Naive thymus-derived CD4-positive, alpha-beta T cell (primary cell): Measurements from ENCODE around the gene AGAP1. TPM values are rescaled to one million over a fixed set of nuclear protein-coding genes. Genes with fewer than 3 reads are reported as not detected.

Experiments used
- ATAC-seq: fragments of 150-1000 bp; cut with Tn5 transposase; 2 replicates; pipeline ENCODE4 v1.10.0; 2021; ENCODE audit warnings: mild to moderate bottlenecking, moderate library complexity
- CTCF ChIA-PET: fragments of 350-600 bp; sonication (Branson Sonifier 250); formaldehyde crosslinking; loops from one replicate; lab custom pipeline; 2021; ENCODE audit warnings: antibody characterized with exemption; lab: Charles Lee
- POLR2A ChIA-PET: fragments of 350-600 bp; sonication (Branson Sonifier 250); formaldehyde crosslinking; loops from one replicate; lab custom pipeline; 2021; ENCODE audit warnings: antibody characterized with exemption, inconsistent platforms; lab: Charles Lee
- DNase-seq, 9 donors: peaks; one replicate each; pipeline versions ENCODE4 v3.0.0 to v3.0.0-alpha.2; 2020 to 2022; ENCODE audit warnings: mixed read lengths in 1 of 9
- H3K27ac ChIP-seq: one replicate; pipeline ENCODE4 v1.7.0; 2013; ENCODE audit warnings: mild to moderate bottlenecking, low read depth, low read length, moderate library complexity
- H3K27me3 ChIP-seq, 2 donors: one replicate each; pipeline ENCODE4 v1.7.0; 2013; ENCODE audit warnings: low read length in 2 of 2, mild to moderate bottlenecking in 2 of 2, moderate library complexity in 2 of 2; ENCODE audit not compliant: control insufficient read depth in 2 of 2, insufficient read depth in 2 of 2
- H3K36me3 ChIP-seq, 3 experiments: 1 replicate in 2 of 3; 2 replicates in 1 of 3; pipeline ENCODE4 v1.7.0; 2013; ENCODE audit warnings: low read length in 3 of 3, mild to moderate bottlenecking in 3 of 3, moderate library complexity in 1 of 3; ENCODE audit not compliant: insufficient read depth in 3 of 3, control insufficient read depth in 2 of 3
- H3K4me1 ChIP-seq, 2 donors: one replicate each; pipeline ENCODE4 v1.7.0; 2013; ENCODE audit warnings: low read length in 2 of 2, mild to moderate bottlenecking in 2 of 2, moderate library complexity in 1 of 2; ENCODE audit not compliant: control insufficient read depth in 2 of 2, insufficient read depth in 2 of 2
- H3K4me3 ChIP-seq: 2 replicates; pipeline ENCODE4 v1.7.0; 2013; ENCODE audit warnings: mild to moderate bottlenecking, low read length
- H3K9me3 ChIP-seq, 3 experiments: 1 replicate in 2 of 3; 2 replicates in 1 of 3; pipeline ENCODE4 v1.7.0; 2013; ENCODE audit warnings: low read length in 3 of 3; ENCODE audit not compliant: control insufficient read depth in 2 of 3
- H3K27ac Mint-ChIP-seq, 9 donors: one replicate each; pipeline ENCODE4 v1.8.0; 2020 to 2022; ENCODE audit warnings: mixed read lengths in 9 of 9, mild to moderate bottlenecking in 8 of 9, moderate library complexity in 5 of 9, inconsistent platforms in 2 of 9
- H3K27me3 Mint-ChIP-seq, 5 donors: one replicate each; pipeline ENCODE4 v1.8.0; 2021 to 2022; ENCODE audit warnings: mixed read lengths in 5 of 5, mild to moderate bottlenecking in 1 of 5
- H3K36me3 Mint-ChIP-seq, 5 donors: one replicate each; pipeline ENCODE4 v1.8.0; 2020 to 2022; ENCODE audit warnings: mixed read lengths in 5 of 5, mild to moderate bottlenecking in 3 of 5, inconsistent platforms in 1 of 5
- H3K4me1 Mint-ChIP-seq, 7 donors: one replicate each; pipeline ENCODE4 v1.8.0; 2020 to 2022; ENCODE audit warnings: mixed read lengths in 7 of 7, mild to moderate bottlenecking in 3 of 7, inconsistent platforms in 1 of 7
- H3K4me3 Mint-ChIP-seq, 10 donors: one replicate each; pipeline ENCODE4 v1.8.0; 2020 to 2022; ENCODE audit warnings: mild to moderate bottlenecking in 10 of 10, mixed read lengths in 10 of 10, moderate library complexity in 6 of 10, inconsistent platforms in 2 of 10
- H3K9me3 Mint-ChIP-seq, 11 donors: one replicate each; pipeline ENCODE4 v1.8.0; 2020 to 2022; ENCODE audit warnings: mixed read lengths in 11 of 11, mild to moderate bottlenecking in 4 of 11, inconsistent platforms in 1 of 11, moderate library complexity in 1 of 11
- intact Hi-C, 2 donors: fragments of 100-400 bp; cut with micrococcal nuclease; formaldehyde crosslinking; loops; one replicate each; pipeline ENCODE4 v1.15.1; 2023
- polyA plus RNA-seq, 2 donors: library from polyadenylated mRNA; unstranded; fragments of 300-500 nt; fragmentation: Illumina TruSeq; gene quantifications; one replicate each; pipeline ENCODE4 v1.2.3, GENCODE V29; 2021
- total RNA-seq, 6 experiments: library from RNA in 5 of 6; stranded (reverse) in 5 of 6; gene quantifications; 1 replicate in 5 of 6; 2 replicates in 1 of 6; pipeline ENCODE4 v1.2.3 and lab custom pipeline; 2021 to 2026

AGAP1 gene
- total and polyA plus RNA-seq, 7 experiments from 2014 or later: 0.35 to 9.6 (median 0.85) TPM; not detected in 2

DNA sequence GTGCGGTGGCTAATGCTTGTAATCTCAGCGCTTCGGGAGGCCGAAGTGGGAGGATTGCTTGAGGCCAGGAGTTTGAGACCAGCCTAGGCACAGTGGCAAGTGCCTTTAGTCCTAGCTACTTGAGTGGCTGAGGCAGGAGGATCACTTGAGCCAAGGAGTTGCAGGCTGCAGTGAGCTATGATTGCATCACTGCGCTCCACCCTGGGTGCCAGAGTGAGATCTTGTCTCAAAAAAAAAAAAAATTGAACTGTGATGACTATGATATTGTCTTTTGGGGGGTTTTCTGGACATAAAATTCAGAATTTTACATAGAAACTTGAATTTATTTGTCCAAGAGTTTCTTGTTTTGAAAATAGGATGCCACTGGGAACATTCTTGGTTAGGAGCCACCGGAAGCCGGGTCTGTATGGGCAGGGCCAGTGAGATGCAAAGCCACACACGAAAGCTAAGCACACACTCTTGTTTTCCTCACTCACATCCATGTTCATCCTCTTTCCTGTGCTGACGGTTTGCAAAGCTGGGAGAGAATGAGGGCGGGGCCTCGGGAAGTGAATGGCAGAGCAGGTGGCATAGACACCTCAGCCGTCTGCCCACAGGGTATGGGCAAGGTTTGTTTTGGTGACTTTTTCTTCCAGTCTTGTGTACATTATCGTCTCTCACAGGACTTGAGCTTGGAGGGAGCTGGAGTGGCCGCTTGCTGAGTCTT, 12.6 kb downstream of the AGAP1 start:
- Mint-ChIP-seq H3K4me1 (peaks cover 0 to 13% (median 7%) of the 10 kb centered on the region in 7 donors), H3K9me3 (peaks cover 0 to 8% (median 1%) of the 10 kb centered on the region in 11 donors), H3K36me3 (peaks cover 0 to 5% (median 0%) of the 10 kb centered on the region in 5 donors), H3K27ac (no peak overlapping the region), H3K27me3 (peaks cover 33 to 63% (median 46%) of the 10 kb centered on the region in 5 donors), H3K4me3 (no peak overlapping the region)
- ChIA-PET POLR2A (no interaction called here), CTCF (no interaction called here)
- Histone ChIP-seq H3K27ac (no peak overlapping the region), H3K27me3 (no peaks in the 10 kb centered on the region), H3K9me3 (no peaks in the 10 kb centered on the region), H3K4me3 (no peak overlapping the region), H3K4me1 (peaks cover 0 to 5% of the 10 kb centered on the region in 2 donors), H3K36me3 (no peaks in the 10 kb centered on the region)
- no peak for DNase-seq
- intact Hi-C loops: no loop called here
- ATAC-seq: no peak

DNA sequence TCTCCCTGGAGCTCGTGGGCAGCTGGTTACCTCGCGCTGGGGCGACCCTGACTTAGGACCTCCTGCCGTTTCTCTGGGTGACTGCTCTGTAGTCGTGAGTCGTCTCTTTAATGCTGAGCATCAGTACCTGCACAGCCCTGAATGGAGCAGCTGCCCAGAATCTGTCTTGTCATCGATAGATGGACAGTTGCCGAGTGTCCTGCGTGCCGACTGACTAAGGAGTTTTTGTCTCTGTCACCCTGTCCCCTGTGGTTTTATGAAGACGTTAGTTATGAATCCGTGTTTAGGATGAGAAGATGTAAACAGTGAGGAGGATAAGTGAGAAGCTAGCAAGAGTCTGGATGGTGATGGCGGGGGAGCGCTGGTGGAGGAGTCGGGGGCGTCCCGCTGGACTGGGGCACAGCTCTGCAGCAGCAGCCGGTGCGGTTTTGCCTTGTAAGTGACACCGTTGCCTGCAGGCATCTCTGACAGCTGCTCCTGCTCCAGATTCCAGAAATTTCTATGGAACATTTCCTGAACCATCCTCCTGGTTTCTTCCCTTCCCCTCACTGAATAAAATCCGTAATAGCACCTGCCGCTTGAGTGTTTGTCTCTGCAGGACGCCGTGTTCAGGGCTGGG, 13.3 kb downstream of the AGAP1 start:
- ATAC-seq (no peak), DNase-seq (no peak)
- no peaks in the 10 kb centered on the region for H3K27me3 ChIP-seq
- CTCF ChIA-PET: no interaction called here
- Mint-ChIP-seq H3K27ac (no peak overlapping the region), H3K4me1 (peaks cover 0 to 6% (median under 1%) of the 10 kb centered on the region in 7 donors), H3K9me3 (peaks cover 0 to 8% (median 1%) of the 10 kb centered on the region in 11 donors), H3K36me3 (peaks cover 0 to 5% (median 0%) of the 10 kb centered on the region in 5 donors), H3K27me3 (peaks cover 28 to 56% (median 40%) of the 10 kb centered on the region in 5 donors), H3K4me3 (no peak overlapping the region)
- H3K4me3 ChIP-seq: no peak overlapping the region
- no peaks in the 10 kb centered on the region for H3K9me3 ChIP-seq
- H3K4me1 ChIP-seq: peaks cover 0 to under 1% of the 10 kb centered on the region in 2 donors
- H3K27ac ChIP-seq: no peak overlapping the region
- intact Hi-C loops: no loop called here
- H3K36me3 ChIP-seq: no peaks in the 10 kb centered on the region
- POLR2A ChIA-PET: no interaction called here

DNA sequence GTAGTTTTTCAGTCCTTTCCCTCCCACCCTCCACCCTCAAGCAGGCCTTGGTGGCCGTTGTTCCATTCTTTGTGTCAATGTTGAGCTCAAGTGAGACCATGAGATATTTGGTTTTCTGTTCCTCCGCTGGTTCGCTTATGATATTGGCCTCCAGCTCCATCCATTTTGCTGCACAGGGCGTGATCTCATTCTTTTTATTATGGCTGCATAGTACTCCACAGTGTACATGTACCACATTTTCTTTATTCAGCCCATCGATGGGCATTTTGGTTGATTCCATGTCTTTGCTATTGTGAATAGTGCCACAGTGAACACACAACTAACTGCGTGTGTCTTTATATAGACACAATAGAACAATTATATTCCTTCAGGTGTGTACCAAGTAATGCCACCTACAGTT, 14.1 kb downstream of the AGAP1 start:
- Histone ChIP-seq H3K4me1 (no peaks in the 10 kb centered on the region), H3K27ac (no peak overlapping the region), H3K27me3 (no peaks in the 10 kb centered on the region), H3K9me3 (no peaks in the 10 kb centered on the region), H3K36me3 (no peaks in the 10 kb centered on the region), H3K4me3 (no peak overlapping the region)
- Mint-ChIP-seq H3K4me3 (no peak overlapping the region), H3K9me3 (peaks cover 0 to 8% (median 1%) of the 10 kb centered on the region in 11 donors), H3K36me3 (peaks cover 0 to 5% (median 0%) of the 10 kb centered on the region in 5 donors), H3K27ac (no peak overlapping the region), H3K27me3 (peaks cover 20 to 48% (median 31%) of the 10 kb centered on the region in 5 donors), H3K4me1 (no peaks in the 10 kb centered on the region)
- no peak for DNase-seq
- ChIA-PET POLR2A (no interaction called here), CTCF (no interaction called here)
- intact Hi-C loops: no loop called here
- no peak for ATAC-seq

DNA sequence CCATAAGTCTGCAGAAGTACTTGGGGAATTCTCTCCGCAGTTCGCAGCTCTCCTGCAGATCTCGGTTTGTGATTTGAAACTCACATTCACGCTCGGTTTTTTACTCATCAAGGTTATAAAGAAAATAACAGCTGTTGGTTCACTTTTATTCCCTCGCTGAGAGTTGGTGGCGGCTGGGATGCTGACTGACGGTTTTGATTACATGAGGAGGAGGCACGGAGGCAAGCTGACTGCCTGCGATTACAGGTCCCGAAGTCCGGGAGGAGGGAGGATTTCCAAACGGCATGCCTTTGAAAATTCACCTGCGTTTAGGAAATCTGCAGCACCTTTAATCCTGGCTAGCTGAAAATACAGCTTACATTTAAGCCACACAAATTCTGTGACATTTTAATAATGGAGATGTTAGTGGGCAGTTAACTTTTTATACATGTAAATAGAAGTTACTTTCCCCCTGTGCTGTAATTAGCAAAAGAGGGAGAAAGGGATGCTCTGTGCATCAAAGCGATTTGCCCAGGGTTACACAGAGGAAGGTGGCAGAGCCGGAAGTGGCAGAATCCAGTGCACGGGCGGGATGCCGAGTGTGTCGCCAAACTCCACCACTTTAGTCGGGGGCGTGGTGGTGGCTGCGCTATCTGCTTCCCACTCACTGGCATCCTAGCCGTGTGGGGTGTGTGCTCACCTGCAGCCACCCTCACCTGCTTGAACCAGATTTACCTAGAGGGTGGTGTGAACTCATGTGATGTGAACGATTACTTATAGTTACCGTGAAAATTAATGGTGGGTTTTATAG, 14.7 kb downstream of the AGAP1 start:
- ATAC-seq (no peak), DNase-seq (no peak)
- no peaks in the 10 kb centered on the region for H3K27me3 ChIP-seq
- no peaks in the 10 kb centered on the region for H3K36me3 ChIP-seq
- Mint-ChIP-seq H3K4me1 (no peaks in the 10 kb centered on the region), H3K27me3 (peaks cover 14 to 42% (median 25%) of the 10 kb centered on the region in 5 donors), H3K9me3 (peaks cover 0 to 8% (median 1%) of the 10 kb centered on the region in 11 donors), H3K27ac (no peak overlapping the region), H3K4me3 (no peak overlapping the region), H3K36me3 (peaks cover 0 to 5% (median 0%) of the 10 kb centered on the region in 5 donors)
- ChIA-PET POLR2A (no interaction called here), CTCF (no interaction called here)
- H3K4me1 ChIP-seq: no peaks in the 10 kb centered on the region
- H3K4me3 ChIP-seq: no peak overlapping the region
- no peaks in the 10 kb centered on the region for H3K9me3 ChIP-seq
- H3K27ac ChIP-seq: no peak overlapping the region
- intact Hi-C loops: no loop called here

DNA sequence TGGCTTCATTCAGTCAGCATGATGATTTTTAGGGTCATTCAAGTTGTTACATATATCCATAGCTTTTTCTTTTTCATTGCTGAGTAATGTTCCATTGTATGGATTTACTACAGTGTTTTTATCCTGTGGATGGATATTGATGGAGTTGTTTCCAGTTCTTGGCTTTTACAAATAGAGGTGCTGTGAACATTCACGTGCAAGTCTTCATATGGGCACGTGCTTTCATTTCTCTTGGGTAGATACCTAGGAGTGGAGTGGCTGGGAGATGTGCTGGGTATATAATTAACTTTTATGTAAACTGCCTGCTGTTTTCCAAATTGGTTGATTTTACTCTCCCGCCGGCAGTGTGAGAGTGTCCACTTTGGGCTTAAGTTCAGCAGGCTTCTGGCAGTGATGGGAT, 16.5 kb downstream of the AGAP1 start:
- Mint-ChIP-seq H3K9me3 (peaks cover 0 to 7% (median 3%) of the 10 kb centered on the region in 11 donors), H3K27ac (no peak overlapping the region), H3K4me3 (no peak overlapping the region), H3K36me3 (peaks cover 0 to 2% (median 0%) of the 10 kb centered on the region in 5 donors), H3K4me1 (no peaks in the 10 kb centered on the region), H3K27me3 (peaks cover 2 to 31% (median 17%) of the 10 kb centered on the region in 5 donors)
- no peaks in the 10 kb centered on the region for H3K4me1 ChIP-seq
- no peaks in the 10 kb centered on the region for H3K27me3 ChIP-seq
- no peaks in the 10 kb centered on the region for H3K9me3 ChIP-seq
- POLR2A ChIA-PET: no interaction called here
- no peak overlapping the region for H3K4me3 ChIP-seq
- CTCF ChIA-PET: no interaction called here
- DNase-seq (no peak), ATAC-seq (no peak)
- intact Hi-C loops: no loop called here
- H3K27ac ChIP-seq: no peak overlapping the region
- no peaks in the 10 kb centered on the region for H3K36me3 ChIP-seq

DNA sequence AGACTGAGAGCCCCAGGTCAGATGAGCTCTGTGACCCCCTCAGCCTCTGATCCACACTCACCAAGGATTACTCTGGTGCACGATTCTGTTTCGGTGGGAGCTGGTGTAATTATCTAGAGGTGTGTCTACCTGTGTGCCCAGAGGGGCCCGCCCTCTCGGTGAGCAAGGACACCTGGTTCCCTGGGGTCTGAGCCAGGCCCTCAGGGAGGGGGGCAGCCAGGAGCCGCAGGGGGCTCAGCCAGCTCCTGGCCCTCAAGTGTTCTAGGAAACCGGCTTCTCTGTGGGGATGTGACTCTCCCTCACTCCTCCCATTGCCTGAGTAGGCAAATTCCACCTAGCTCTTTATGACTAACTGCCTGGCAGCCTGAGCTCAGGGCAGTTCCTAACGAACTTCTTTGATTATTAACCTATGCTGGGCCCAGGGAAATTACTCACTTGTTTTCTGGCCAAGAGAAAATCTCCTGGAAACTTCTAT, 17.4 kb downstream of the AGAP1 start:
- no peaks in the 10 kb centered on the region for H3K9me3 ChIP-seq
- DNase-seq: no peak
- CTCF ChIA-PET: no interaction called here
- Mint-ChIP-seq H3K4me3 (no peak overlapping the region), H3K4me1 (no peaks in the 10 kb centered on the region), H3K27ac (no peak overlapping the region), H3K27me3 (peaks cover 0 to 29% (median 14%) of the 10 kb centered on the region in 5 donors), H3K36me3 (no peaks in the 10 kb centered on the region), H3K9me3 (peaks cover 0 to 14% (median 3%) of the 10 kb centered on the region in 11 donors)
- POLR2A ChIA-PET: no interaction called here
- no peaks in the 10 kb centered on the region for H3K4me1 ChIP-seq
- no peaks in the 10 kb centered on the region for H3K36me3 ChIP-seq
- ATAC-seq: no peak
- no peak overlapping the region for H3K4me3 ChIP-seq
- intact Hi-C loops: no loop called here
- H3K27me3 ChIP-seq: no peaks in the 10 kb centered on the region
- no peak overlapping the region for H3K27ac ChIP-seq
